ENCODE data around the gene TMPRSS6.

The TMPRSS6 gene

DNA sequence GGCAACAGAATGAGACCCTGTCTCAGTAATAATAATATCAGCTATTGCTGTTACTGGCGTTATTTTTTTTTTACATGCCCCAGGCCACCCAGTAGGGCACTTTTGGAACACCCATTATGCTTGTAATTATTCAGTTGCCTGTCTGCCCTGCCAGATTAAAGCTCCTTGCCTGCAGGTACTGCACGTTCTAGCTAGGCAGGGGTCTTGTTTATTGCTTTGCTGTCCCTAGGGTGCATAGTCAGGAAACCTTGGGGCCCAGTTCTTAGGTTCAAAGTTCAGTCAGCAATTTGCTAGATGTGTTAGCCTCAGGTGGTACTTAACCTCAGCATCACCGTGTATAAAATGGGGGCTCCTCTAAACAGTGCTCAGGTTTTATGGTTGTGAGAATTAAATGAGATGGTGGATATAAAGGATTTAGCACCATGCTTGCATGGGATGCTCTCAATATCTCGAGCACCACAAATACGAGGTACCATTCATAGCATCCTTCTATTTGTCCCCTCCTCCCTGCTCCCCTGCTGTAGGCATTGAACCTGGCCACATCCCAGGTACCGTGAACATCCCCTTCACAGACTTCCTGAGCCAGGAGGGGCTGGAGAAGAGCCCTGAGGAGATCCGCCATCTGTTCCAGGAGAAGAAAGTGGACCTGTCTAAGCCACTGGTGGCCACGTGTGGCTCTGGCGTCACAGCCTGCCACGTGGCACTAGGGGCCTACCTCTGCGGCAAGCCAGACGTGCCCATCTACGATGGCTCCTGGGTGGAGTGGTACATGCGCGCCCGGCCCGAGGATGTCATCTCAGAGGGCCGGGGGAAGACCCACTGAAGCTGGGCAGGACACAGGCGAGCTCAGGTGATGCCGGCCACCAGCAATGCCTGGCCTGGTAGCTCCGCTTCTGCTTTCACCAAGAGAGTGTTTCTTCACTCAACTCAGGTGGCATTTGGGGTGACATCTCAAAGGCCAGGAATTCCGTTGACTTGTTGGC lies 80.5 kb downstream of the TMPRSS6 start:
- DNase-seq (ENCODE audit: low read depth) = no peak

DNA sequence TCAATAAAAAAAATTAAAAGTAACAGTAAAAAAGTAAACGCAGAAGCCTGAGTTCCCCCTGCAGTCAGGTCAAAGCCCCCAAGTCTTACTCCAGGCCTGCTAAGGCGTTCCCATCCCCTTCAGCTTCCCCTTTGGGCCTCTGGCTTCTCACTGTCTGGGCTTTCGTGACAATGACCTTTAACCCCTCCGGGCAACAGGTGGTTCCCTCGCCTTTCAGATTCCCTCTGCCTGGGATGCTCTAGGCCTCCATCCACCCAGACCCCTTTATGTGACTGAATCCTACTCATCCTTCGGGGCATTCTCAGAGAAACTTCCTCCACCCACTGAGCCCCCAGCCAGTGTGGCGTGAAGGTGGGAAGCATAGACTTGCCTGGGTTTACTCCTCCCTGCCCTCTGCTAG lies 82.0 kb downstream of the TMPRSS6 start:
- no peak for DNase-seq (ENCODE audit: low read depth)

DNA sequence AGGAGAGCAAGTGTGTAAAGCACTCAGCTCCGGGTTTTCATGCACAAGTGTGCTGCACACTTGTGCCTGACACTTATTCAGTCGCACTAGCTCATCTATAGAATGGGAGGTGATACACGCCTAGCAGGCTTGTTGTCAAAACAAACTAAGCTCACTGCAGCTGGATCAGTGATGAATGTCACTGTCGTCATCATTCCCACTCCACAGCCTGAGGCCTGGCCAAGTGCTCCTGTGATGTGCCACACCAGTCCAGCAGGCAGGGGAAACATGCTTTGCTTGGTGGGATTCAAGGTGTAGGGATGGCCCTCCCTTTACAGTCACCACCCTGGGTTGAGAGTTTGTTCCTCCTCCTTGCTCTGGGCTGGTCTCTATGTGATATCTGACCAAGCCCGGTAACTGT lies 83.2 kb downstream of the TMPRSS6 start:
- no peak for DNase-seq (ENCODE audit: low read depth)

DNA sequence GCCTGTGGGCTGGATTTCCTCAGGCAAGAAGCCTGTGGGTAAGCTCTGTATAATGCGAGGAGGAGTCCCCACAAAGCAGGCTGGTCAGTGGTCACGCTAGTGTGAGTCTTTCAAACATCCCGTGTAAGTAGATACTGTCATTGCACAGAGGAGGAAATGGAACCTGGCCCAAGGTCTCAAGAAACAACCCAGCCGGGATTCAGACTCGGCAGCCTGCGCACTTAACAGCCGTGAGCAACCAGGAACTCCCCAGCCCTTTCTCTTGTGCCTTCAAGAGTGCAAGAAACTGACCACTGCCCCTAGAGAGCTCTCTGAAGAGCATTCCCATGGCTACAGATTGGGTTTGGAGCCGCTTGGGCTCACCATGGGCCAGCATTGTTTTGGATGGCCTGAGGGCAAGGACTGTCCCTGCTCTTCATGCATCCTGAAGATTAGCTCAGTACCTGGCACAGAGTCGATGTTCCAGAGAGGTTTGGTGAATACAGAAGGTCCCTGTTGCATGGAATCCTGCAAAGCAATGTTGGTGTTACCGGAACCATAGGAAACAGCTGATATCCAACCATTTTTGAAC lies 83.9 kb downstream of the TMPRSS6 start:
- no peak for DNase-seq (ENCODE audit: low read depth)

DNA sequence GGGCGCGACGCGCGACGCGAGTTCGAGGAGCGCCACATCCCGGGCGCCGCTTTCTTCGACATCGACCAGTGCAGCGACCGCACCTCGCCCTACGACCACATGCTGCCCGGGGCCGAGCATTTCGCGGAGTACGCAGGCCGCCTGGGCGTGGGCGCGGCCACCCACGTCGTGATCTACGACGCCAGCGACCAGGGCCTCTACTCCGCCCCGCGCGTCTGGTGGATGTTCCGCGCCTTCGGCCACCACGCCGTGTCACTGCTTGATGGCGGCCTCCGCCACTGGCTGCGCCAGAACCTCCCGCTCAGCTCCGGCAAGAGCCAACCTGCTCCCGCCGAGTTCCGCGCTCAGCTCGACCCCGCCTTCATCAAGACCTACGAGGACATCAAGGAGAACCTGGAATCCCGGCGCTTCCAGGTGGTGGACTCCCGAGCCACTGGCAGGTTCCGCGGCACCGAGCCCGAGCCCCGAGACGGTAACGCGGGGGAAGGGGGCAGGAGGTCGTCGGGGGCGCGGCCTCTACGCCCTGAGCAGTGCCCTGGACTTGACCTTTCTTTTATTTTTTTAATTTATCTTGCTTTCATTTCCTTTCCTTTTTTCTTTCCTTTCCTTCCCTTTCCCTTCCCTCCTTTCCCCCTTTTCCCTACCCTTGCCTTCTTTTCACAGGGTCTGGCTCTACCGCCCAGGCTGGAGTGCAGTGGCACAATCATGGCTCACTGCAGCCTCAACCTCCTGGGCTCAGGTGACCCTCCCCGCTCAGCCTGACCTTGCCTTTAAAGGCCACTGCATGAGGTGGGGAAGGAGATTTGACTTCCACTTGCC lies 85.0 kb downstream of the TMPRSS6 start:
- DNase-seq (ENCODE audit: low read depth) = no peak

DNA sequence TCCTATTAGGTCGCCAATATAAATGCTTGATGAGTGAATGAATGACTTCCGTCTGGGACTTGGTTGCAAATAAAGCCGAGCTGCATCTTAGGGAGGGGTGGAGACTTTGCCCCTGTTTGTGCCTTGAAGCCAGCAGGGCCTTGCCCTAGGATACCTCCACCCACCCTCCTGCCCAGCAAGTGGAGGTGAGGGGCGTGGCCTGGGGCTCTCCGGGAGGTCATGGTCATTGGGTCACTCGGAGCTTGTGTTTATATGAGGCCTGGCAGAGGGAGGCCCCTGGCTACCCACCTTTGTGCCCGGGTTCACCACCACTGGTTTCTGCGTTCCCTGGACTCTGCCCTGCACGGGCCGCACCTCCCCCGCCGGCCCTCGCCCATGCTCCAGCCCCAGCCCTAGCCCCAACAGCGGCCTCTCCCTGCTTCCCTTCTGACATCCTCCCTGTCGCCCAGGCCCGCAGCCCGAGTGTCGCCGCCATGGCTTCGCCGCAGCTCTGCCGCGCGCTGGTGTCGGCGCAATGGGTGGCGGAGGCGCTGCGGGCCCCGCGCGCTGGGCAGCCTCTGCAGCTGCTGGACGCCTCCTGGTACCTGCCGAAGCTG lies 85.7 kb downstream of the TMPRSS6 start:
- DNase-seq (ENCODE audit: low read depth) = no peak

DNA sequence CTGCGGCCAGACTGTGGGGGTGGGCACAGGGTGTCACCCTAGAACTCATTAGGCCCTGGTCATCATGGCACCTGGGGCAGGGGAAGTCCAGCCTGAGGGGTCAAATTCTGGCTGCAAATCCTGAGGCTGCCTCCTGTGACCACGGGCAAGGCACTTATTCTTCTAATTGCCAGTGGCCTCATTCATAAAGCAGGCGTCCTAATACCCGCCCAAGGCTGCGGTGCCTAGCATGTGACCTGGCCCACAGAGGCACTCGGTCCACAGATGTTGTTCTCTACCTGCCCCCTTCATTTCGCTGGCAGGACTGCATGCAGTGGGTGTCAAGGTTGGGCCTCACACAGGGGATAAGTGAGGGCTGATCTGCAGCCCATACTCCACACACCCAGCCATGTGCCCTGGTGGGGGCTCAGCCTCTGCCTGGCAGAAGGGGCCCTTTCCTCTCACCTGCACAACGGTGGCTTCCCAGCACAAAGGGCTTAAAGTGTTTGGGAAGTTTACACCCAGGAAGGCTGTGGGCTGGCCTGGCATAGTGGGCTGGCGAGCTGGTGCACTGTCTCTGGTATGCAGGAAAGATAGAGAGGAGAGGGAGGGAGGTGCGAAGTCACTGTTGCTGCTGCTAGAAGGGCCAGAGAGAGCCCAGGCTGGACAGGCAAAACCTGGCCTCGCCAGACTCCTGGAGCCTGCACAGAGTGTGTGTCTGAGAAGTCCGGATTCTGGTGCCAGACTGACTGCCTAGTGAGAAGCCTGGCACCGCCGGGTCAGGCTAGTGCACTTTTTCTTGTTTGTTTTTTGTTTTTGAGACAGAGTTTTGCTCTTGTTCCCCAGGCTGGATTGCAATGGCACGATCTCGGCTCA lies 86.8 kb downstream of the TMPRSS6 start:
- DNase-seq (ENCODE audit: low read depth) = no peak

DNA sequence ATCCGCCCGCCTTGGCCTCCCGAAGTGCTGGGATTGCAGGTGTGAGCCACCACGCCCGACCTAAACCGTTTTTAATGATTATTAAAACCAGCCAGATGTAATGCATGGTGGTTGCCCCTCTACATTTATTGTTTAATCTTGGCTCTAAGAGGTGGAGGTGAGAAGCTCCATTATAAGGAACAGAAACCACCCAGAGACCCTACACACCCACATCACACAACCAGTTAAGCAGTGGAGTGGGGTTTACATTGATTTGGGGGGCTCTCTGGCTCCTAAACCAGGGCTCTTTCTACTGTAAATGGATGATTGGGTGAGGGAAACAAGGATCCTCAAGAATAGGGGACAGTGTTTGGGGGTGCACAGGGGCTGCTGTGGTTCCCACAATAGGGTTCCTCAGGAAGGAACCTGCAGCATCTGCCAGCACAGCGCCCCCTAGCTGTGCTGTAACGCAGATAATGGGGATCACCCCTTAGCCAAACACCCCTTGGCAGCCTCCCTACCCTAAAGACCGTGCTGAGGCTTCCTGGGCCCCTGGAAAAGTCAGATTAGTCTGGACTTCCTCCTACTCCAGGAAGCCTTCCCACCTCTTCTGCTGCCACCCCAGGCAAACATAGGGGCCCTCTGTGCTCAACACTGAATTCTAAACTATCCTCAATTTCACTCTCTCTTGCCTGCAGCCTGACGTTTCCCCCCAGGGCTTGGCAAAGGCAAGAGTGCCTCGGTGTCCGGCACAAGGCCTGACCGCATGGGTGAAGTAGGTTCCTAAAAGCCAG lies 87.6 kb downstream of the TMPRSS6 start:
- peak; percentile 19 for DNase-seq (ENCODE audit: low read depth)

DNA sequence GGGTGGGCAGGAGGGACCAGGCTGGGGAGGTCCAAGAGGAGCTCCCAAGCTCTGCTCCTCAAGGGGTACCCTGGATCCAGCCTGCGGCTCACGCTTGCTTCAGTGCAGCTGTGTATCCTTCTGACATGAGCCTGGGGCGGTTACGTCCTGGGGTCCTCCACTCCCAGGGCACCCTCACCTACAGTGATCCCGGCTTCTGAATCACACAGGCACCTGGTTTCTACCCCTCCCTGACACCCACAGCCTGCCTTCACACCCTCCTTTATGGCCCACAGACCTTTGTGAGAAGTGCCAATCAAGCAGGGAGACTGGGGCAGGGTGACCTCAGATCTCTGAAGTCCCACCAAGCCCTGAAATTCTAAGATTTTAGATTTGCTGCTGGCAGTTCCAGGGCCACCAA lies 88.5 kb downstream of the TMPRSS6 start:
- DNase-seq (ENCODE audit: low read depth) = no peak

DNA sequence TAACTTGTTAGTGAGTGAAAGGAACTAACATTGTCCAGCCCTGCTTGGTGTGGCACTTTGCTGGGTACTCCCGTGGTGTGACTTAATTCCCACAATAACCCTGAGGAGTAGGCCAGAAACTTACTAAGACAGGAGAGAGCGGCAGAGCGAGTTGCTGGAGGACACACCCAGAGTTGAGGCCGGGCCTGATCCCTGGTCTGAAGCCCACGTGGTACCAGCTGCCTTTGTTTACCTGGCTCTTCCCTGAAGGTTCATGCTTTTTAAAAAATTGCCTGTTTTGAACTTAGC lies 89.4 kb downstream of the TMPRSS6 start:
- DNase-seq (ENCODE audit: low read depth) = no peak

DNA sequence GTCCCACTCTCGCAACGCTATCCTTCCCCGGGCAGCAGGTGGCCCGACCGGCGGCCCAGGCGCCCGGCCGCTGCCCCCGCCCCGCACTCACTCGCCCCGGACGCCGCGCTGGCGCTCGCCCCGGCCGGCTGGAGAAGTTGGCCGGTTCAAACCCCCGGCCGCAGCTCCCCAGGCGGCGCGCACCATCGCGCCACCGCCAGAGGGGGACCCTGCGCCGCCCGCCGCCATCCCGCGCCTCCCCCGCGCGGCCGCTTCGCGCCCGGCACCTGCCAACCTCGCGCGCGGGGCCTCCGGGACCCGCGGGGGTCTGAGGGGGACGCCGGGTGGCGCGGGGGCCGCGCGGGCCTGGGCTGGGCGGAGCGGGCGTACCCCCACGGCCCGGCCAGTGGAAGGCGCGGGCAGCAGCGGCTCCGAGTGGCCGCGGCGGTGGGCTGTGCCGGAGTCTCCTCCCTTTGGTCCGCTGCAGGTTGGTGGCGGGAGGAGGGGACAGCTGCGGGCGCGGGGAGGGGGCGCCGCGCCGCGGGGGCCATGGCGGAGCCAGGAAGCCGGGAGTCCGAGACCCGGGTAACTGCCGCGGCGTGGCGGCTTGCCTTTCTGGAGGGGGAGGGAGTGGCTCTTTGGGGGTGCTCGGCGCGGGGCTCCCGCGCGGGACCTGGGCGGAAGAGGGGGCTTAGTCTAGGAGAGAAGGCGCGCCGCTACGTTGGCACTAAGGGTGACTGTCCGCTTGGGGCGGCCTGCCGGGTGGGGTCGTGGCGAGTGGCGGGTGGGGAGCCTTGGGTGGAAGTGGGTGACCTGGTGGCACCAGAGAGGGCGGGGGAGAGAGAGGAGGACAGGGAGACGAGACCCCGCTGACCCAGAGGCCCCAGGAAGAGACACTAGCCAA lies 90.0 kb downstream of the TMPRSS6 start, which contains the start of the genes MPST and TST:
Gene MPST, plus strand, starts transcription at position 434 of the 883 bp plus-strand sequence. Its CDS starts 95 bp downstream, at position 529.
Gene TST, minus strand, starts transcription at position 139 of the 883 bp plus-strand sequence. CDS start 715 bp downstream, outside the sequence.
- peak; percentile 9 for DNase-seq (ENCODE audit: low read depth)

DNA sequence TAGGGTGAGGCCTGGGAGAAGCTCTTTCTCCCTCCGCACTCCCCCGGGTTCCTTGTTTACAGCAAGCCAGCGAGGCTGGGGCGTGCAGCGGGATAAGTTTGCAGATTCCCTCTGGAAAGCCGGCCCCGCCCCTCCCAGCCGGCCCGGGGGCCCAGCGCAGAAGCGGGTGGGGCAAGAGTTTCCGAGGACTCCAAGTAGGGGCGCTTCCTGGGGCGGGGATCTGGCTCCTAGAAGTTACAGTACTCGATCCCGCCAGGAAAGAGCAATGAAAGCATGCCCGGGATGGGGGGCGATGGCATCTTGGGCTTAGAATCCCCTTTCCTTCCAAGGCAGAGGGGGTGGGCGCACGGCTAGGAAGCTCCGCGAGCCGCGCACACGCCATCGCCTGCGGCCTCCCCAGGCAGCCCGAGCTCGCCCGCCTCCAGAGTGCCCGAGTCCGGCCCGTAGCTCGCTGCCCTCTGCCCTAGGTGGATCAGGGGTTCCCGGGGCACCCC lies 90.7 kb downstream of the TMPRSS6 start:
- DNase-seq (ENCODE audit: low read depth) = no peak

DNA sequence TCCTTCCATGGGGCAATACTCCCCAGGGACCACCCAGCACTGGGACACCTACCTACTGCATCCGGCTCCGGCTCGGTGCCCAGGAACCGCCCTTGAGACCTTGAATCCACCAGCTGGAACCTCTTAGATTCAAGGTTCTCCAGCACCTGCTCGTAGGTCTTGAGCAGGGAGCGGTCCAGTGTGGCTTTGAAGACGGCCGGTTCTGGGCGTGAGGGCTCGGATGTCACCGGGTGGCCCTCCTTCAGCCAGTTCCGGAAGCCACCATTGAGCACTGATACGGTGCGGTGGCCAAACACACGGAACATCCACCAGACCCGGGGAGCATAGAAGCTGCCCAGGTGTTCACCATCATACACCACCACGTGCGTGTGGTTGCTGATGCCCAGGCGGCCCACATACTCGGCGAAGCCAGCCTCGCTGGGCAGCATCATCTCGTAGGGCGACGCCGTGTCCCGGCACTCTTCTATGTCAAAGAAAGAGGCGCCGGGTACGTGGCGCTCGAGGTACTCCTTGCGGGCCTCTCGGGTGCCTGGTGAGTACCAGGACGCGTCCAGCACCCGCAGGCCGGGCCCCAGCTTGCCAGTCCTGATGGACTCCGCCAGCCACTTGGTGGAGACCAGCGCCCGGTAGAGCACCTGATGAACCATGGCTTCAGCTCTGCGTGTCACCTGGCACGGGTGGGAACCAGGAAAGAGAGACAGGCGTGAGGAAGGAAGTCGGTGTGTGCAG lies 91.3 kb downstream of the TMPRSS6 start:
- no peak for DNase-seq (ENCODE audit: low read depth)

DNA sequence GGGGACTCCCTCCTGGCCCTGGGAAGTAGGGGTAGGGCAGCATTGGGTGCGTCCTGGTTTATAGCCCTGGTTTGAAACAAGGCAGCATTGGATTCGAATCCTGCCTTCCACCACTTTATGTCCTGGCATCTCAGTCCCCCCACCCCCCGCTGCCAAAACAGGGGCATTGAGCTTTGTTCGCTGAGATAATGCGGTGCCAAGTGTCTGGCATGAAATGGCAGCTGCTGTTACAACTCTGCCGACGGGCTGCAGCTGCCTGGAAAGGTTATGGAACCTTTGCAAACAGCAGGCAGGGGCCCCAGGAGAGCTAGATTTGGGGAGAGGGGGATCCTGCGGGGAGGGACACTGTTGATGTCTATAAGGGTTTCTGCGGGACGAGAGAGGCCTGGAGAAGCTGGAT lies 92.2 kb downstream of the TMPRSS6 start:
- DNase-seq (ENCODE audit: low read depth) = no peak

DNA sequence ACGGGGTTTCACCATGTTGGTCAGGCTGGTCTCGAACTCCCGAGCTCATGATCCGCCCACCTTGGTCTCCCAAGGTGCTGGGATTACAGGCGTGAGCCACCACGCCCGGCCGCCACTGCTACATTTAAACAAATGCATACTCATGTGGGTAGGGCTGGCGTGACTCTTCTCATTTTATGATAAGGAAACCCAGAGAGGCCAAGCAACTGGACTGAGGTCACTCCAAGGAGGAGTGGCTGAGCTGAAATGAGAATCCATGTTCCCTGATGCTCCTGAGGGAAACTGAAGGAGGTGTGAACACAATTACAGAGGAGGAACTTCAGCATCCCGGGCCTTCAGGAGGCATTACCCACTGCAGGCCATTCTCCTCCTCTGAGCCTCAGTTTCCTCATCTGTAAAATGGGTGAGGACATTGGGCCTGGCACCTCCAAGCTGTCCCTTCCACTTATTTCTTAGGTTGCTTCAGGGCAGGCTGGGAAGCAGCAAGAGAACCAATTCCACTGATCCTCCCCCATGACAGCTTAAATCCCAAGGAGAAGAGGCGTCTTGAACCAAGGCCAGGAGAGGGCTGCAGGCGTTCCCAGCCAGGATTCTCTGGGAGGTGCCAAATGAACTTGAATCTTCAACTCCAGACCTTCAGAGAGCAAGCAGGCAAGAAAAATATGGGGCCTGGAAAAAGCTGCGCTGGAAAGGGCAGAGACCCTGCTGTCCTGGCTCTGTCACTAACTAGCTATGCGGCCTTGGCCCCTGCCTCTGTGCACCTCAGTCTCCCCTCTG lies 93.2 kb downstream of the TMPRSS6 start:
- DNase-seq (ENCODE audit: low read depth) = no peak

DNA sequence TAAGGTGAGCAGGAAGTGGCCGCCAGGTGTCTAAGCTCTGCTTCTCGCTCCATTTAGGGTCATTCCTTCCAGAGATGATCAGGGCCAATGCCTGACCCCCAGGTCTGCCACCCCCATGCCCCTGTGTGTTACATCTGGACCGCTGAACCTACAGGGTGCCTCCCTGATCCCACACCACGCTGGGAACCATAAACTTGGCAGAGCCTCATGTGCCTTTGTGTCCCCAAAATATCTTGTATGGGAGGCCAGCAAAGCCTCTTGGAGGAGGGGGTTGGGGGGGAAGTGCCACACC lies 94.0 kb downstream of the TMPRSS6 start:
- DNase-seq (ENCODE audit: low read depth) = no peak

Data from activated gamma-delta T cell treated with anti-CD3 and anti-CD28 coated beads, Interleukin-2, amount 50 U/mL, for 16 hours (primary cell).